ENCODE measurements around the gene LMX1A. TPM values are rescaled to one million over a fixed set of nuclear protein-coding genes. Genes with fewer than 3 reads are reported as not detected.

LMX1A gene
- not detected in 2 replicates for total RNA-seq

GRCh38 chr1:165355977-165356811 is at the start of gene LMX1A:
TSS of gene LMX1A (minus strand) at chr1:165356715. CDS start at chr1:165355559, 1,156 bp downstream.

Other genes with a start within 250 kb of the LMX1A start
- not detected in 2 replicates for gene RXRG, start 88.4 kb upstream of the LMX1A start, total RNA-seq
- gene LRRC52, start 187.3 kb upstream of the LMX1A start, total RNA-seq: not detected in 2 replicates